ENCODE measurements around the gene ATP10A.

ATP10A gene

GRCh38 chr15:25713736-25714537 is 149.2 kb downstream of the ATP10A start:
- no peak for DNase-seq

- no peak for DNase-seq
These were observed 150.2 kb downstream of the ATP10A start for GRCh38 chr15:25712961-25713355.

- DNase-seq: no peak
These were observed 150.8 kb downstream of the ATP10A start for GRCh38 chr15:25712192-25712960.

GRCh38 chr15:25711691-25712090 is 151.4 kb downstream of the ATP10A start:
- no peak for DNase-seq

GRCh38 chr15:25711164-25711563 is 152.0 kb downstream of the ATP10A start:
- no peak for DNase-seq

- DNase-seq: peak; percentile 21
These were observed 152.9 kb downstream of the ATP10A start for GRCh38 chr15:25710184-25710583.

GRCh38 chr15:25709437-25710159 is 153.5 kb downstream of the ATP10A start:
- DNase-seq: no peak

GRCh38 chr15:25708391-25708790 is 154.7 kb downstream of the ATP10A start:
- no peak for DNase-seq

- no peak for DNase-seq
These were observed 155.3 kb downstream of the ATP10A start for GRCh38 chr15:25707656-25708365.

- no peak for DNase-seq
These were observed 156.8 kb downstream of the ATP10A start for GRCh38 chr15:25706176-25706955.

- DNase-seq: no peak
These were observed 157.6 kb downstream of the ATP10A start for GRCh38 chr15:25705433-25706115.

- DNase-seq: no peak
These were observed 159.4 kb downstream of the ATP10A start for GRCh38 chr15:25703726-25704125.

GRCh38 chr15:25701721-25702465 is 161.2 kb downstream of the ATP10A start:
- DNase-seq: no peak

- DNase-seq: no peak
These were observed 162.2 kb downstream of the ATP10A start for GRCh38 chr15:25700916-25701315.

- DNase-seq: no peak
These were observed 165.5 kb downstream of the ATP10A start for GRCh38 chr15:25697586-25697985.

- no peak for DNase-seq
These were observed 167.0 kb downstream of the ATP10A start for GRCh38 chr15:25695875-25696760.

- DNase-seq: no peak
These were observed 168.3 kb downstream of the ATP10A start for GRCh38 chr15:25694823-25695312.

GRCh38 chr15:25694239-25694584 is 168.9 kb downstream of the ATP10A start:
- DNase-seq: no peak

All from COR-L47 (cell line).